GM12872 (cell line): ENCODE results near the gene GHITM.

Source experiments
- CTCF ChIP-seq: IDR thresholded peaks from 3 replicates; pipeline ENCODE4 v1.5.1; 2011; ENCODE audit warnings: low read depth, mild to moderate bottlenecking, low read length, moderate library complexity; ENCODE audit not compliant: insufficient read depth

Gene GHITM

GRCh38 chr10:84156768-84157167 is 17.5 kb downstream of the GHITM start:
- no peak for TF ChIP-seq CTCF

- TF ChIP-seq CTCF: no peak
Observed at GRCh38 chr10:84158061-84158460, 18.8 kb downstream of the GHITM start.

- TF ChIP-seq CTCF: no peak
Observed at GRCh38 chr10:84158550-84158949, 19.2 kb downstream of the GHITM start.

GRCh38 chr10:84159076-84159685 is 19.9 kb downstream of the GHITM start:
- no peak for TF ChIP-seq CTCF

GRCh38 chr10:84160663-84161362 is 21.5 kb downstream of the GHITM start:
- no peak for TF ChIP-seq CTCF

- no peak for TF ChIP-seq CTCF
Observed at GRCh38 chr10:84163996-84164395, 24.7 kb downstream of the GHITM start.

GRCh38 chr10:84164442-84164841 is 25.1 kb downstream of the GHITM start:
- TF ChIP-seq CTCF: no peak
